H9 (cell line): ENCODE measurements around the gene EPHB2. TPM values are rescaled to one million over a fixed set of nuclear protein-coding genes. Genes with fewer than 3 reads are reported as not detected.

Source experiments
- DNase-seq: peaks from one replicate; pipeline ENCODE4 v3.0.0-alpha.2; 2017
- H2AFZ ChIP-seq: one replicate; pipeline ENCODE4 v1.6.1; 2013; ENCODE audit warnings: mild to moderate bottlenecking, low read length, control low read depth, moderate library complexity
- H2AK5ac ChIP-seq: 2 replicates; pipeline ENCODE4 v1.6.1; 2013; ENCODE audit warnings: low read length, control low read depth, mixed read lengths; ENCODE audit not compliant: insufficient read length
- H2BK120ac ChIP-seq: one replicate; pipeline ENCODE4 v1.6.1; 2013; ENCODE audit warnings: low read depth, mild to moderate bottlenecking, low read length, control low read depth, inconsistent platforms; ENCODE audit not compliant: poor library complexity, severe bottlenecking
- H2BK12ac ChIP-seq: 2 replicates; pipeline ENCODE4 v1.6.1; 2013; ENCODE audit warnings: low read length, control low read depth, mixed read lengths, low read depth; ENCODE audit not compliant: insufficient read length
- H2BK15ac ChIP-seq: 2 replicates; pipeline ENCODE4 v1.6.1; 2013; ENCODE audit warnings: low read depth, low read length, control low read depth
- H2BK20ac ChIP-seq: one replicate; pipeline ENCODE4 v1.6.1; 2013; ENCODE audit warnings: low read depth, mild to moderate bottlenecking, low read length, control low read depth, inconsistent platforms; ENCODE audit not compliant: poor library complexity, severe bottlenecking
- H2BK5ac ChIP-seq: 2 replicates; pipeline ENCODE4 v1.6.1; 2013; ENCODE audit warnings: low read length, control low read depth, mixed read lengths; ENCODE audit not compliant: insufficient read length
- H3K14ac ChIP-seq: 2 replicates; pipeline ENCODE4 v1.6.1; 2013; ENCODE audit warnings: low read length, control low read depth; ENCODE audit not compliant: insufficient read depth
- H3K18ac ChIP-seq: 2 replicates; pipeline ENCODE4 v1.6.1; 2013; ENCODE audit warnings: low read depth, mild to moderate bottlenecking, mixed read lengths, low read length, control low read depth; ENCODE audit not compliant: insufficient read length
- H3K23ac ChIP-seq: 2 replicates; pipeline ENCODE4 v1.6.1; 2013; ENCODE audit warnings: low read length, control low read depth, mixed read lengths, low read depth; ENCODE audit not compliant: insufficient read length
- H3K23me2 ChIP-seq: 2 replicates; pipeline ENCODE4 v1.6.1; 2013; ENCODE audit warnings: low read depth, mild to moderate bottlenecking, mixed read lengths, low read length, control low read depth; ENCODE audit not compliant: insufficient read length, poor library complexity, severe bottlenecking
- H3K27ac ChIP-seq: 2 replicates; pipeline ENCODE4 v1.5.1; 2013; ENCODE audit warnings: low read length, control low read depth, mixed read lengths, low read depth; ENCODE audit not compliant: insufficient read length
- H3K27me3 ChIP-seq: 2 replicates; pipeline ENCODE4 v1.6.1; 2013; ENCODE audit warnings: low read length, control low read depth, inconsistent platforms; ENCODE audit not compliant: insufficient read depth
- H3K4ac ChIP-seq: 2 replicates; pipeline ENCODE4 v1.6.1; 2013; ENCODE audit warnings: low read depth, mild to moderate bottlenecking, control low read depth, inconsistent platforms, low read length, moderate library complexity
- H3K4me1 ChIP-seq: 2 replicates; pipeline ENCODE4 v1.6.1; 2013; ENCODE audit warnings: low read length, control low read depth, inconsistent platforms; ENCODE audit not compliant: insufficient read depth
- H3K4me2 ChIP-seq: 2 replicates; pipeline ENCODE4 v1.6.1; 2013; ENCODE audit warnings: low read length, control low read depth, mixed read lengths; ENCODE audit not compliant: insufficient read length, insufficient read depth
- H3K56ac ChIP-seq: 2 replicates; pipeline ENCODE4 v1.6.1; 2013; ENCODE audit warnings: low read depth, mild to moderate bottlenecking, mixed read lengths, low read length, control low read depth; ENCODE audit not compliant: insufficient read length
- H3K79me1 ChIP-seq: 2 replicates; pipeline ENCODE4 v1.6.1; 2013; ENCODE audit warnings: low read depth, mild to moderate bottlenecking, moderate library complexity, low read length, control low read depth, inconsistent platforms; ENCODE audit not compliant: insufficient read depth, poor library complexity, severe bottlenecking
- H3K79me2 ChIP-seq: 2 replicates; pipeline ENCODE4 v1.6.1; 2013; ENCODE audit warnings: low read length, control low read depth, inconsistent platforms; ENCODE audit not compliant: insufficient read depth
- H3K9ac ChIP-seq: 2 replicates; pipeline ENCODE4 v1.6.1; 2013; ENCODE audit warnings: low read length, control low read depth, mixed read lengths; ENCODE audit not compliant: insufficient read length; ENCODE audit errors: extremely low read depth
- H3K9me3 ChIP-seq: one replicate; pipeline ENCODE4 v1.6.1; 2013; ENCODE audit warnings: low read depth, low read length, inconsistent platforms; ENCODE audit not compliant: control insufficient read depth
- H3T11ph ChIP-seq: one replicate; pipeline ENCODE4 v1.6.1; 2013; ENCODE audit warnings: mild to moderate bottlenecking, low read length, control low read depth, inconsistent platforms
- H4K20me1 ChIP-seq: one replicate; pipeline ENCODE4 v1.6.1; 2013; ENCODE audit not compliant: control insufficient read depth, insufficient read length, insufficient read depth
- H4K5ac ChIP-seq: 2 replicates; pipeline ENCODE4 v1.6.1; 2013; ENCODE audit warnings: low read depth, mild to moderate bottlenecking, mixed read lengths, low read length, control low read depth; ENCODE audit not compliant: insufficient read length
- H4K8ac ChIP-seq: replicated peaks from 2 replicates; pipeline ENCODE4 v1.6.1; 2013; ENCODE audit warnings: low read length, control low read depth, mixed read lengths, low read depth; ENCODE audit not compliant: insufficient read length
- H4K91ac ChIP-seq: 2 replicates; pipeline ENCODE4 v1.6.1; 2013; ENCODE audit warnings: low read depth, mild to moderate bottlenecking, moderate library complexity, mixed read lengths, low read length, control low read depth; ENCODE audit not compliant: insufficient read length
- H3K27ac Mint-ChIP-seq, 3 experiments: 2 replicates in 2 of 3; 3 replicates in 1 of 3; pipeline ENCODE4 v1.8.0; 2020 to 2021; ENCODE audit warnings: mixed read lengths in 3 of 3, mild to moderate bottlenecking in 1 of 3, moderate library complexity in 1 of 3
- H3K27me3 Mint-ChIP-seq: 2 replicates; pipeline ENCODE4 v1.8.0; 2021; ENCODE audit warnings: low read depth, mild to moderate bottlenecking, moderate library complexity, mixed read lengths
- H3K36me3 Mint-ChIP-seq, 3 experiments: 2 replicates in 2 of 3; 3 replicates in 1 of 3; pipeline ENCODE4 v1.8.0; 2020 to 2021; ENCODE audit warnings: low read depth in 3 of 3, mixed read lengths in 3 of 3; ENCODE audit not compliant: insufficient read depth in 1 of 3
- H3K4me1 Mint-ChIP-seq, 2 experiments: 2 replicates each; pipeline ENCODE4 v1.8.0; 2020; ENCODE audit warnings: mixed read lengths in 2 of 2
- H3K4me3 Mint-ChIP-seq, 2 experiments: 2 replicates in 1 of 2; 3 replicates in 1 of 2; pipeline ENCODE4 v1.8.0; 2020 to 2021; ENCODE audit warnings: mild to moderate bottlenecking in 2 of 2, mixed read lengths in 2 of 2, moderate library complexity in 1 of 2
- H3K9me3 Mint-ChIP-seq, 2 experiments: 2 replicates in 1 of 2; 3 replicates in 1 of 2; pipeline ENCODE4 v1.8.0; 2020; ENCODE audit warnings: mild to moderate bottlenecking in 2 of 2, mixed read lengths in 2 of 2, moderate library complexity in 1 of 2
- CTCF ChIP-seq: fragments of 200-600 bp; sonication (generic); conservative IDR thresholded peaks from 3 replicates; pipeline ENCODE4 v1.8.0; 2021; ENCODE audit warnings: antibody characterized with exemption, mild to moderate bottlenecking
- WGBS: extraction: QIAGEN DNeasy Blood & Tissue Kit; methylation state at CpG from one replicate; pipeline ENCODE4 v1.1.7; 2013; ENCODE audit warnings: missing lambda C conversion rate, low lambda C conversion rate, mixed read lengths; ENCODE audit not compliant: insufficient read length; ENCODE audit errors: extremely low coverage; 5-methylcytosine and 5-hydroxymethylcytosine counted together
- total RNA-seq: library from RNA; stranded (reverse); gene quantifications from 2 replicates; pipeline ENCODE4 v1.2.1, GENCODE V29; 2021

The EPHB2 gene
- total RNA-seq, 1 experiment from 2014 or later: 9.5 TPM

GRCh38 chr1:22935433-22935832, 224.8 kb downstream of the EPHB2 start:
- H3K23me2 ChIP-seq: no peaks in the 10 kb centered on the region
- no peaks in the 10 kb centered on the region for H3K79me1 ChIP-seq
- no peak overlapping the region for H2BK20ac ChIP-seq
- H3K9me3 ChIP-seq: no peaks in the 10 kb centered on the region
- H3K14ac ChIP-seq: no peak overlapping the region
- H2AFZ ChIP-seq: no peak overlapping the region
- no peak overlapping the region for H3K27ac ChIP-seq
- no peak overlapping the region for H3K4me3 Mint-ChIP-seq
- DNase-seq: no peak
- no peak overlapping the region for H3K4me2 ChIP-seq
- H3K18ac ChIP-seq: no peak overlapping the region
- H3K4me1 Mint-ChIP-seq: peaks cover 0 to 3% of the 10 kb centered on the region in 2 experiments; a peak in 1 of 4 replicates
- H2BK120ac ChIP-seq: no peak overlapping the region
- TF ChIP-seq CTCF: no peak
- no peak overlapping the region for H3K9ac ChIP-seq
- no peak overlapping the region for H2AK5ac ChIP-seq
- H3K27me3 Mint-ChIP-seq: peaks cover 9% of the 10 kb centered on the region; the same call in 1 of the 2 replicates
- H3K9me3 Mint-ChIP-seq: peaks cover 11 to 18% of the 10 kb centered on the region in 2 experiments; a peak in 4 of 5 replicates
- H3K27me3 ChIP-seq: no peaks in the 10 kb centered on the region
- no peak overlapping the region for H3K4ac ChIP-seq
- no peaks in the 10 kb centered on the region for H4K20me1 ChIP-seq
- no peak overlapping the region for H3K27ac Mint-ChIP-seq
- peaks cover 0 to 2% (median 0%) of the 10 kb centered on the region in 3 experiments; a peak in 1 of 7 replicates for H3K36me3 Mint-ChIP-seq
- H3K23ac ChIP-seq: no peak overlapping the region
- H3T11ph ChIP-seq: no peak overlapping the region
- no peaks in the 10 kb centered on the region for H3K79me2 ChIP-seq
- H4K91ac ChIP-seq: no peak overlapping the region
- H3K56ac ChIP-seq: no peak overlapping the region
- no peak overlapping the region for H4K5ac ChIP-seq
- no peak overlapping the region for H2BK15ac ChIP-seq
- H2BK12ac ChIP-seq: no peak overlapping the region
- no peak overlapping the region for H4K8ac ChIP-seq
- no peaks in the 10 kb centered on the region for H3K4me1 ChIP-seq
- no peak overlapping the region for H2BK5ac ChIP-seq
- no CpG with 5 or more reads among the region's 3 CpGs for WGBS
